ENCODE measurements around the gene BRWD1.
"Not testable (repeated sequence)": the region's sequence is repeated elsewhere in the genome, so short reads cannot be mapped to it uniquely, and the experiment has no call there.

Gene BRWD1

DNA sequence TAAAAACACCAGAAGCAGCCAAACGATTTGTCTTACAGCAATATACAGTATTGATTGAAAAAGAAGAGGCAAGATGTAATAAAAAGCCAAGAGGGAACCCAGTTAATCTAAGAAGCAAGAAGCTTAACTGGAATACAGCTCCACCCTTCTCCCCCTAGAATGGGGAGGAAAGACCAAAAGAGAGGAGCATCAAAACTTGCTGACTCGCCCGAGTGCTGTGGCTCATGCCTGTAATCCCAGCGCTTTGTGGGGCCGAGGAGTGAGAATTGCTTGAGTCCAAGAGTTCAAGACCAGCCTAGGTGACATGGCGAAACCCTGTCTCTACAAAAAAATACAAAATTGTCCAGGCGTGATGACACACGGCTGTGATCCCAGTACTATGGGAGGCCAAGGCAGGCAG is 32.2 kb downstream of the BRWD1 start:
- no peak for DNase-seq

DNA sequence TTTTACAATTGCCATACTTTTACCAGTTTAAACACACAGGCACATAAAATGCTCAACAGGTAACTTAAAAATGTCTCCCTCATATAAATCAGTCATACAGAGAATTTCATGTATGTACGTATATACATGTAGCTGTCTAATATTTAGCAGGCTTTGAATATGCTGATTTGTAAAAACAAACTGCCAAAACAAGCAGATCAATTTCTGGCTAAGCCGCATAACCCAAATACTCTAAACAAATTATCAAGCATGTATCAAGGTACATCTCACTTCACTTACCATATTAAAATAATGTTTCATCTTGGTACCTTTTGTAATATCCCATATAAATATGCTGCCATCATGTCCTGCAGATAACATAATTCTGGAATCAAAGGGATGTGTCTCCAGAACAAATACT is 43.8 kb downstream of the BRWD1 start:
- DNase-seq, result no peak

- DNase-seq, result no peak
These were observed 47.8 kb downstream of the BRWD1 start for GRCh38 chr21:39265603-39266002.

DNA sequence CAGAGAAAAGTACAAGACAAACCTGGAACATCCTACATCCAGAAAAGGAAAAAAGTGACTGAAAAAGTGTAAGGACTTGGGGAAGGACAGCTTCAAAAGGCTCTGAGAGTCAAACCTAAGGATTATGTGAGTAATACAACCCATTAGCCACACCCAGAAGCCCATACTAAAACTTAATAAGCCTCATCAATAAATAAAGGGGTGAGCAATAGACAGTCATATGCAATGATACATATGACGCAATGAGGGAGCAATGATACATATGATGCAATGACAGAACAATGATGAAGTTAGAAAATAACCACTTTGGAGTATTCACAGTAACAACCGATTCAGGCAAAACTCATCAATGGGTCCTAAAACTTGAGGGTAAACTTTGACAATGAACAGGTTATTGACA is 50.1 kb downstream of the BRWD1 start:
- no peak for DNase-seq

DNA sequence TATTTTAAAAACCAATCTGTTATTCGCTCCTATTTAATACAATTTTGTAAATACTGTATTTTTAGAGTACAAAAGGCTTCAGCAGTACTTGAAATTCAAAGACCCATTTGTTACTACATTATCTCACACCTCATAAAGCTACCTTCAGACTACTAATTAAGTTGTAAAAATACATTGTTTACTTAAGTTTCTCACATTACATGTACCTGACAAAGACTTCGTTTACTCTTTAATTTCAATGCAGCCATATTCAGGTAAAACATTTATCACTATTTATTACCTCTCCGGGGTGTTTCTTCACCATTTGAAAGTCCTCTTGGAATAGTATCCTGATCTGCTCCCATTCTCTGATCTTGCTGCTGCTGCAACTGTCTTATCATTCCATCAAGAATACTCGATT is 55.2 kb downstream of the BRWD1 start:
- no peak for DNase-seq

- DNase-seq, result no peak
These were observed 62.1 kb downstream of the BRWD1 start for GRCh38 chr21:39251326-39251725.

DNA sequence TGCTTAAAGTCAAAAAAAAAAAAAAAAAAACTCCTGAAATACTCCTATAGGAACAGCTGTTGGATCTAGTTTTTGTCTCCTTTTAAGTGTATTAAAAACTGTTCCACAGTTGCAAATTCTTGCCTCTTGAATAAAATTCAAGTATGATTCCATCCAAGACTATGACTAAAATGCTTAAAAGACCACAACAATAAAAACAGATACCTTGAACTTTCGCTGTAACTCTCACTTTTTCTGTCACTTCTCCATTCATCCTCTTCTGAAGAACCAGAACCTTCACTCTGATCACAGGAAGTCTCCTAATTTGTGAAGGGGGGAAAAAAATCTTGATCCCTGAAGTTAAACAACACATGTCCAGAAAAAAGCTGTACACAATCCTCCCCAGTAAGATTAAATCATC is 75.2 kb downstream of the BRWD1 start:
- DNase-seq, result no peak

GRCh38 chr21:39232861-39233291 is 80.6 kb downstream of the BRWD1 start:
- no peak for DNase-seq

DNA sequence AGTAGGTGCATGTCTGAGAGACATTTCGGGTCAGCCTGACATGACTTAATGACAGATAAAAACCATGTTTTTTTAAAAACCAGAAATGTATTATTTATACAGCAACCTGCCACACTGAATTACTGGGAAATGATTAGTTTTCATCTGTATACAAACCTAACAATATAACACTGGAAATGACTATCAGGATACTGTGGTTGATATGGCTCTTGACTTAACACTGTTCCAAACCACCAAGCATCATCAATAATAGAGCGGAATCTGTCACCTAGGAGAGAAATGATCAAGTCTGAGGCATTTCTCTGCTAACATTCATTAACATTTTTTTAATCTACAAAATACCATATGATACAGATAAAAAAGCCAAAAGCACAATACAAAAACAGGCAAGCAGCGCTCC is 88.5 kb downstream of the BRWD1 start:
- DNase-seq, result no peak

DNA sequence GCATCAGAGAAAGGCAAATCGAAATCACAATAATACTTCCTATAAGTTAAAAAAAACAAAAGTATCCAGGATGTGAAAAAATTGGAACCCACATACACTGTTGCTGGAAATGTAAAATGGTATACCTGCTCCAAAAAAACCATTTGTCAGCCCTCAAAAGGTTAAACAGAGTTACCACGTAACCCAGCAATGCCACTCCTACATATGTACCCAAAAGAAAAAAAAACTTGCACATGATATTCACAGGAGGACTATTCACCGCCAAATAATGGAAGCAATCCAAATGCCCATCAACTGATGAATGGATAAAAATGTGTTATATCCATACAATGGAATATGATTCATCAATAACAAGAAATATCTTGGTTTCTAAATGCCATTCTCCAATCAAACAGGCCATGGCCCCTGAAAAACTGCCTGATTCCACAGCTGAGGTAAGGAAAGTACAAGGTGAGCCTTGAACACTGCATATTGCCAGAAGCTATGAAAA is 91.4 kb downstream of the BRWD1 start:
- no peak for DNase-seq

GRCh38 chr21:39221282-39221996 is 92.0 kb downstream of the BRWD1 start:
- DNase-seq, result no peak

DNA sequence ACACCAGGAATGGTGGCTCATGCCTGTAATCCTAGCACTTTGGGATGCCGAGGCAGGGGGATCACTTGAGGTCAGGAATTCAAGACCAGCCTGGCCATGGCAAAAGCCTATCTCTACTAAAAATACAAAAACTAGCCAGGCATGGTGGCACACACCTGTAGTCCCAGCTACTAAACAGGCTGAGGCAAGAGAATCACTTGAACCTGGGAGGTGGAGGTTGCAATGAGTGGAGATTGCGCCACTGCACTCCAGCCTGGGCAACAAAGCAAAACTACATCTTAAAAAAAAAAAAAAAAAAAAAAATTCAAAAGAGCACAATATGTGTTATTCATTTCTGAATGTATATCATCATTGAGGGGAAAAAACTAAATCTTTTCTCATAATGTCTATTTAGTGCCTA is 92.6 kb downstream of the BRWD1 start:
- not testable (repeated sequence) for DNase-seq

DNA sequence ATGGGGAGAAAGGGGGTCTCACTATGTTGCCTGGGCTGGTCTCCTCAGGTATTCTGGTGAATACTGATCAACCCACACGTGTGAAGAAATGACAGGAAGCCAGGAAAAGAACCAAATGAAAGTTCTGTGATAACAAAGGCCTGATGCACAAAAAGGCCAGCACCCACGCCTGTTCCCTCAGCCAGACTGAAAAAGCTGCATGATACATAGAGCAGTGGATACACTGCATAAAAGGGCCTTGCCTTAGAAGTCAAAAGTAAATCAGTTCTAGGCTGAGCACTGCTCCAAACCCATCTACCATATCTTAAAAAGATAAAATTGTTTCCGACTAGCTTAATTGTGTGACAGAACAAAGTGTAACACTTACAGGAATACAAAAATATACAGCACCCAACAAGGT is 93.3 kb downstream of the BRWD1 start:
- DNase-seq, result no peak

DNA sequence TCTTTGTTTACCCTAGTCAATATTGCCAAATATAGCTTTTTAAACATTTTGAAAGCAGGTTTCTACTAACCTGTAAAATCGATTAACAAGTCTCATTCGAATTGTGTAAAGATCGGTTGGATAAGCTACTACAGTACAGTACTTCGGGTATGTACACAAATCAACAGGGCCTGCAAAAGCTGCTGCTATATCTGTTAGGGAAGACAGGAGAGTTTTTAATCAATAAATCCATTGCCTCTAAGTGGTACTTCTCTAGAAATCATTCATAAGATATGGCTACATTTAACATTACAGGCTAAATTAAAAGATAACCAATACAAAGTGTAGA is 95.4 kb downstream of the BRWD1 start:
- no peak for DNase-seq

DNA sequence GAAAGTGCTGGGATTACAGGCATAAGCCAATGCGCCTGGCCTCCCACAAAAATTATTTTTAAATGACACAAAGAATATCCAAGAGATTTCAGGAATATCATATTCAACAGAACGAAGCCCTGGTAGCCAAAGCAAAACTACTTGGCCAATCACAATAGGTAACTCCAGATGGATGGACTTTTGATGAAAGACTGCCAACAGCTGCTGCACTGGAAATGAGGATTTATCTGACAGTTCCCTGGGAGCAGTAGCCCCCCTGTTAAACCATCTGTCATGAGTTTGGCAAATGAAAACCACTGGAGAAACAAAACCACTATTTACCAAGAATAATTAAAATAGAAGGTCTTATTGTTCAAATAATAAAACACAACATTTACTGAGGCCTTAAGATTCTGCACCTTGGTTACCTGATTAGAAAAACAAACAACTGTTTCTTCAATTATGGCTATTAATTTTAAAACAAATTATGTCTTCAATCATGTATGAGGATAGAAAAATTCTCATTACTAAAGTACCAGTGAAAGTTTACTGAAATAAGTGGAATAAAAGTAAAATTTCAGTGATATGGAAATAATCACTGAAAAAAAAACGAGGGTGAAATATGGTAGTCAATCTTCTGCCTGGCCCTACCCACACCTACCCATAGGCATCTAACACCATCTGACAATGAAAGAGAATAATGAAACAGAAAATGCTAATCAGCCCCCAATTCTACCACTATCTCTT is 95.9 kb downstream of the BRWD1 start:
- DNase-seq, result peak; percentile 93

- DNase-seq, result no peak
These were observed 97.1 kb downstream of the BRWD1 start for GRCh38 chr21:39216290-39216689.

DNA sequence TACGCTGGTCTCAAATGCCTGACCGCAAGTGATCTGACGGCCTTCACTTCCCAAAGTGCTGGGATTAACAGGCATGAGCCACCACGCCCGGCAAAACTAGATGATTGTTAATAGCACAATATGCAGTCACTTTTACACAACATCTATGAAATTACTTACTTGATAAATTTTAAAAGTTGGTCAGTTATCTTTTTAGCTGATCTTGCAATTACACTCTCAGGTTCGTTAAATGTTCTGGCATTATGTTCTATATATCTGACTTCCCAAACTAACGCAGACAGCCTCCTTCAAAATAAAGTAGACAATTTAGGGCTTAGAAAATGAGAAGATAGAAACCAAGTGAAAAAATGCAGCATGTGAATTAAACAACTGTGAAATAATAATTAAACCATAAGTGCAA is 98.4 kb downstream of the BRWD1 start:
- no peak for DNase-seq

DNA sequence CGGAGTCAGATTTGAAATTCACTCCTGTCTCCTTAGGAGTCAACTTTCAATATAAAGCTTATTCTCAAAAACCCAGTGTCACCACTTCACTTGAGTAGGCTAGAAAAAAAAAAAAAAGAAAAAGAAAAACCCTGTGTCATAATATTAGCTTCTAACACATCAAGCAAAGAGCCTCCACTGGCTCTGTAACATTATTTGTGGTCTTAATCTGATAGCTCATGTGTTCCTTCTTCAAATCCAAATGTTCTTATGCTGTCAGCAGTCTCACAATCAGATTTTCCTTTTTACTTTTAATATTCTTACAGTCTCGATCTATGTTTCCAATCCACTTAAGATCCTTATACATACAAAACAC is 104.1 kb downstream of the BRWD1 start:
- DNase-seq, result no peak

GRCh38 chr21:39208624-39209333 is 104.7 kb downstream of the BRWD1 start:
- DNase-seq, result no peak

GRCh38 chr21:39204134-39204533 is 109.3 kb downstream of the BRWD1 start:
- DNase-seq, result no peak

DNA sequence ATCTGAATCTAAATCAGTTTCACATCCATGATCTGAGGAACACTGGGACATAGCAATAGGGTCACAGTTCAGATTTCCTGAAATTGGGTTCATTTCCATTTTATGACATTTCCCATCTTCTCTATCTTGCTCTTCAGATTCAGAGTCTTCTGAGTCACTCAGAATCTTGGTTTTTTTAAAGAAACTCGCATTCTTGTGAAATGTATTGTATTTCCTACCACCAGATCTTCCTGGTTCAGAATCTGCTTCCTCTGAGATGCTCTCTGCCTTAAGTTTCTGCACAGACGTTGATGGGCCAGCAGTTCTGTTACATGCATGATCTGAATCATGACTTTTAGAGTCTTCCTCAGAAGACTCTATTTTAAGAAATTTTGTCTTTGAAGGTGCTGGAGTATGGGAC is 114.6 kb downstream of the BRWD1 start:
- no peak for DNase-seq

DNA sequence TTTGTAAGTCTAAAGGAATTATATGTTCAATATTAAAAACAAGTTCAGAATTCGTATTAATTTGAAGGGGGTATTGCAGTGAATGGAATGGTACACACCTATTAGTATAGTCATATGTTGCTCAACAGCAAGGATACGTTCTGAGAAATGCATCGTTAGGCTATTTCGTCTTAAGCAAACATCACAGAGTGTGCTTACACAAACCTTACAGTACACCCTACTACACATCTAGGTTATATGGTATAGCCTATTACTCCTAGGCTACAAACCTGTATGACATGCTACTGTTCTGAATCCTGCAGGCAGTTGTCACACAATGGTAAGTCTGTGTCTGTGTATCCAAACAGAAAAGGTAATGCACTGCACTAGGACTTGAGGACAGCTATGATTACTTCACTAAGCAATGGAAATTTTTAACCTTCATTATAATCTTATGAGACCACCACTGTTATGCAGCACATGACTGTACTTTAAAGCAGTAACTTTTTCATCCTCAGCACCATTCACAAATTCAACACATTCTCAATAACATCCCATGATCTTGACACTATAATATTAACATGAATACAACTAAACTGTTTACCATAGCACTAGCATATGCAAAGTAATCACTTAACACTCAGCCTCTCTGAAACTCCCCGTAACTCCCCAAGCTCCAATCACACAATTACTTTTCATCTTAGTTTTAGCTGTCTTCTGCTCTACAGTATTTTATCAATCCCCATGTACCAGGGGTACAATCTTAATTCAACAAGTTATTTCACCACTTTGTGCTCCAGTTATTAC is 115.8 kb downstream of the BRWD1 start:
- no peak for DNase-seq

- no peak for DNase-seq
These were observed 116.6 kb downstream of the BRWD1 start for GRCh38 chr21:39196838-39197237.
